Muscle layer of colon (tissue), 2 donors: ENCODE data around the gene TMEM8B.

Experiments
- H3K27ac ChIP-seq: one replicate; pipeline ENCODE4 v1.7.0; 2013; ENCODE audit warnings: low read depth, mild to moderate bottlenecking, low read length, moderate library complexity
- H3K27me3 ChIP-seq, 2 donors: one replicate each; pipeline ENCODE4 v1.7.0; 2013; ENCODE audit warnings: low read length in 2 of 2, mild to moderate bottlenecking in 2 of 2; ENCODE audit not compliant: insufficient read depth in 2 of 2, control insufficient read depth in 1 of 2
- H3K36me3 ChIP-seq: one replicate; pipeline ENCODE4 v1.7.0; 2013; ENCODE audit warnings: mild to moderate bottlenecking, low read length; ENCODE audit not compliant: insufficient read depth
- H3K4me1 ChIP-seq: one replicate; pipeline ENCODE4 v1.7.0; 2013; ENCODE audit warnings: mild to moderate bottlenecking, low read length; ENCODE audit not compliant: insufficient read depth
- H3K4me3 ChIP-seq, 2 donors: one replicate each; pipeline ENCODE4 v1.7.0; 2013; ENCODE audit warnings: low read length in 2 of 2, low read depth in 1 of 2, mild to moderate bottlenecking in 1 of 2, moderate library complexity in 1 of 2
- H3K9ac ChIP-seq: one replicate; pipeline ENCODE4 v1.7.0; 2013; ENCODE audit warnings: low read length
- H3K9me3 ChIP-seq: one replicate; pipeline ENCODE4 v1.7.0; 2013; ENCODE audit warnings: mild to moderate bottlenecking, low read length
- donor health status: abdominal sarcoma.
- donor health status: Adenocarcinoma of cecum.

The TMEM8B gene

DNA sequence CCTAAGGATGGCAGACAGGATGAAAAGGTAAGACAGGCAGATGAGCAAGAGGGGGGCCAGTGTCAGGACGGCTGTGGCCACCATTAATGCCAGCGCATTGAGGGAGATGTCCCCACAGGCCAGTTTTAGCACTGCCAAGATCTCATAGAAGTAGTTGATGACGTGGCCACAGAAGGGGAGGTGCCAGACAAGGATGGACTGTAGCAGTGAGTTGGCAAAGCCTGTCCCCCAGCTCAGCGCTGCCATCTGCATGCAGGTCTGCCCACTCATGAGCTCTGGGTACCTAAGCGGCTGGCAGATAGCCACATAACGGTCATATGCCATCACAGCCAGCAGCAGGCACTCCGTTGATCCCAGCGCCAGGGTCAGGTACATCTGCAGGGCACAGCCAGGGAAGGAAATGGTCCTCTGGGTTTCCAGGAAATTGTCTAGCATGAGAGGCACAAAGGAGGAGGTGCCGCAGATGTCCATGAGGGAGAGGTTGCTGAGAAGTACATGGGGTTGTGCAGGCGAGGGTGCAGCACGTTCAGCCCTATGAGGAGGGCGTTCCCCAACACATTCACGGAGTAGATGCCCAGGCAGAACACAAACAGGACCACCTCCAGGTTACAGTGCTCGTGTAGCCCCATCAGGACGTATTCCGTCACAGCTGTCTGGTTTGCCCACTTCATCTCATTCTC lies 30.4 kb downstream of the TMEM8B start:
- Histone ChIP-seq H3K9me3 (no peaks in the 10 kb centered on the region), H3K4me3 (no peak overlapping the region), H3K36me3 (no peaks in the 10 kb centered on the region), H3K4me1 (no peaks in the 10 kb centered on the region), H3K27ac (no peak overlapping the region), H3K27me3 (no peaks in the 10 kb centered on the region), H3K9ac (no peak overlapping the region)

DNA sequence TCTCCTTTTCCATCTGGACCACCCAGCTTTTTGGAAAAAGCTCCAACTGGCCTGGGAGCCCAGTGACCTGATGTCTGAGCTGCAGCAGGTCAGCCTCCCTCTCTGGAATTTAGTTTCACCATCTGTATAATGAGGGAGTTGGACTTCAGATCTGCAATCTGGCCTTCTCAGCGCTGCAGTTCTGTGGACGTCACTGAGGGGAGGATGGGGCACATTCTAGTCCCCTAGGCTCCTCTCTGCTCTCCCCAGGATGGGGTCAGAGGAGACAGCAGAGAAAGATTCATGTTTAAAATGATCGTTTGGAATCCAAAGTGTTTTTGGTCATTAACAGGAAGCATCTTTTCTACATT lies 30.9 kb downstream of the TMEM8B start:
- Histone ChIP-seq H3K9me3 (no peaks in the 10 kb centered on the region), H3K36me3 (no peaks in the 10 kb centered on the region), H3K27ac (no peak overlapping the region), H3K4me1 (no peaks in the 10 kb centered on the region), H3K4me3 (no peak overlapping the region), H3K27me3 (no peaks in the 10 kb centered on the region), H3K9ac (no peak overlapping the region)

DNA sequence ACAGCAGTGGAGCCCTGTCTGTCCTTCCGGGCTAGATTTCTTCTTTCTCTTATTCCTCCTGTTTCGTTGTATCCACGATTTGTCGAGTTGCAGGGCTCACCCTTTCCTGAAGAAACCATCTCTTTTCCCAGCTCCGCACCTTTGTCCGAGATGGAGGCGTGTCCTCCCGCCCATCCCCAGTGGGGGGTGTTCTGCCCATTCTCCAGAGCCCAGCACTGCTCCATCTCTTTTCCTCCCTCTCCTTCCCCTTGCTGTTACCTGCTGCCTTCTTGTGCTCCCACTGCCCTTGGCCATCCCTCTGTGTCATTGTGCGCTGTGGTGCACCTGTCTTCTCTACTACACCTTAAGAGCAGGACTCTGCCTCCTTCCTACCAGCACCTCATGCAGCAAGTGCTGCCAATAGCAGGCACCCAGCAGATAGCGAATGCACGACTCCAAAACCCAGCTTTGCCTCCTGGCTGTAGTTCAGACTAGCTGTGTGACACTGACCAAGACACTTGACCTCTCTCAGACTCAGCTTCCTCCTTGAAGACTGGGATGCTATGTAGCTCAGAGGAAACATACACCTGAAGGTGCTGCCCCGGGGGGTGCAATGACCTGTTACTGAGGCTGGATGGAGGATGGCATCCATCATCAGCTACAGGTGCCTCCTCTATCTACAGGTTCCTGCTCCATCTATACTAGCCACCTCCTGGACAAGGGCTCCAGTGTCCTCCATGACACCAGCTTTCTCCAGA lies 32.3 kb downstream of the TMEM8B start:
- no peaks in the 10 kb centered on the region for H3K36me3 ChIP-seq
- no peak overlapping the region for H3K4me3 ChIP-seq
- no peak overlapping the region for H3K9ac ChIP-seq
- no peaks in the 10 kb centered on the region for H3K27me3 ChIP-seq
- no peaks in the 10 kb centered on the region for H3K9me3 ChIP-seq
- no peaks in the 10 kb centered on the region for H3K4me1 ChIP-seq
- H3K27ac ChIP-seq = no peak overlapping the region

DNA sequence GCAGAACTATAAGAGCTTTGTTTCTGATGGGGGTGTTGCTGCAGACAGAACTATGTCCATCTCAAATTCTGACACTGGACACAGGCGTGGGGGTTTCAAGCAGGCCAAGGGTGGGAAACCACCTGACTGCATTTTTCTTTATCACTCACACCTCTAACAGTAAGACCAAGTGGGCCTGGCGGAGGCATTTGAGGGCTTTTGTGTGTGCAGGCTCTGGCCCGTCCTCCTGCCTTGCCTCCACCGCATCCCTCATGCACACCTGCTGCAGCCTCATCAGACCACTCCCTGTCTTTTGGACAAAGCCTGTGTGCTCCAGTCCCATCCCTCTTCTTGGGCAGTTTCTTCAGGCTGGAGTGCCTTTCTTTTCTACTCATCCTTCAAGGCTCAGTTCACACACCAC lies 33.3 kb downstream of the TMEM8B start:
- H3K4me3 ChIP-seq = no peak overlapping the region
- H3K36me3 ChIP-seq = no peaks in the 10 kb centered on the region
- H3K27ac ChIP-seq = no peak overlapping the region
- H3K9me3 ChIP-seq = no peaks in the 10 kb centered on the region
- H3K27me3 ChIP-seq = peaks cover 0 to 2% of the 10 kb centered on the region in 2 donors
- H3K4me1 ChIP-seq = no peaks in the 10 kb centered on the region
- H3K9ac ChIP-seq = no peak overlapping the region

DNA sequence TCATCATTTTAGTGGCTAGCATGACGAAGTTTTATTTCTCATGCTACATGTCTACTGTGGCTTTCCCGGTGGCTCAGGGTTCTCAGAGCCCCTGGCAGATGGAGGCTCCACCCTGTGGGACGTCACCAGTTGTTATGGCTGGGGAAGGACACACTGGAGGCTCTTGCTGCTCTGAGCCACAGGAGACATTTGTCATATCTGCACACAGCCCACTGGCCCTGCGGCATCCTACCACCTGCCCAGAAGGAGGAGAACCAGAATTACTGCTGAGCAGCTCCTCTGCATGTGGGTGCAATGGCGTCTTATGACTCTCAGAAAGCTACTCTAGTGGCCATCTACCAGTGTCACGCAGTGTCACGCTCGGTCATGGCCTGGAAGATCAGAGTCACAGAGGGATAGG lies 34.6 kb downstream of the TMEM8B start:
- Histone ChIP-seq H3K36me3 (no peaks in the 10 kb centered on the region), H3K27ac (no peak overlapping the region), H3K27me3 (peaks cover 0 to 8% of the 10 kb centered on the region in 2 donors), H3K4me1 (no peaks in the 10 kb centered on the region), H3K9me3 (no peaks in the 10 kb centered on the region), H3K4me3 (no peak overlapping the region), H3K9ac (no peak overlapping the region)

- Histone ChIP-seq H3K27me3 (peaks cover 0 to 18% of the 10 kb centered on the region in 2 donors), H3K36me3 (no peaks in the 10 kb centered on the region), H3K4me1 (no peaks in the 10 kb centered on the region), H3K9me3 (no peaks in the 10 kb centered on the region), H3K9ac (no peak overlapping the region), H3K27ac (no peak overlapping the region), H3K4me3 (no peak overlapping the region)
Observed at GRCh38 chr9:35864695-35865255, 35.7 kb downstream of the TMEM8B start.

GRCh38 chr9:35867538-35867937 lies 38.5 kb downstream of the TMEM8B start:
- H3K9me3 ChIP-seq = no peaks in the 10 kb centered on the region
- H3K27ac ChIP-seq = no peak overlapping the region
- no peak overlapping the region for H3K4me3 ChIP-seq
- no peaks in the 10 kb centered on the region for H3K36me3 ChIP-seq
- no peaks in the 10 kb centered on the region for H3K4me1 ChIP-seq
- H3K9ac ChIP-seq = no peak overlapping the region
- peaks cover 0 to 18% of the 10 kb centered on the region in 2 donors for H3K27me3 ChIP-seq

DNA sequence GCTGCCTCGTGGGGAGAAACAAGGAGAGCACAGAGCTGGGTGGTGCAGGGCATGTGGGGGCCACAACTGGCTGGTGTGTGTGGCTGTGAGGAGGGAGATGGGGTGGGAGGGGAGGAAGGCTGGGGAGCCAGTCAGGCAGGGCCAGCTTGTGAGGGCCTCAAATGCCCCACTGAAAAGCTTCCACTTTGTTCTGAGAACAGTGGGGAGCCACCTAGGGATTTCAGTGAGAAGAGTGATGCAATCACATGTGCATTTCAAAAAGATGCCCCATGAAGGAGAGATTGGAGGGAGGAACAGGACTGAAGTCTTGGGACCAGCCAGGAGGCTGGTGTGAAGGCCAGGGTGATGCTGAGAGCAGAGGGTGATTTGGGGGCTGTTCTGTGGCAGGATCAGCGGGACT lies 39.9 kb downstream of the TMEM8B start:
- H3K4me1 ChIP-seq = no peaks in the 10 kb centered on the region
- H3K27me3 ChIP-seq = peaks cover 0 to 18% of the 10 kb centered on the region in 2 donors
- no peak overlapping the region for H3K9ac ChIP-seq
- H3K36me3 ChIP-seq = no peaks in the 10 kb centered on the region
- H3K9me3 ChIP-seq = no peaks in the 10 kb centered on the region
- no peak overlapping the region for H3K27ac ChIP-seq
- no peak overlapping the region for H3K4me3 ChIP-seq

GRCh38 chr9:35869621-35870216 lies 40.7 kb downstream of the TMEM8B start:
- no peak overlapping the region for H3K9ac ChIP-seq
- H3K4me3 ChIP-seq = no peak overlapping the region
- peaks cover 0 to 18% of the 10 kb centered on the region in 2 donors for H3K27me3 ChIP-seq
- no peak overlapping the region for H3K27ac ChIP-seq
- H3K36me3 ChIP-seq = no peaks in the 10 kb centered on the region
- no peaks in the 10 kb centered on the region for H3K4me1 ChIP-seq
- H3K9me3 ChIP-seq = no peaks in the 10 kb centered on the region

GRCh38 chr9:35870351-35870923 lies 41.4 kb downstream of the TMEM8B start, which contains the start of gene OR13J1:
Gene OR13J1, minus strand, starts transcription at chr9:35870401. Its CDS starts 0 bp downstream, at chr9:35870401.
- H3K9ac ChIP-seq = no peak within 1 kb of the TSS
- no peak within 1 kb of the TSS for H3K27ac ChIP-seq
- no peaks in the 10 kb centered on the region for H3K4me1 ChIP-seq
- peaks cover 0 to 18% of the 10 kb centered on the region in 2 donors for H3K27me3 ChIP-seq
- no peaks in the 10 kb centered on the region for H3K9me3 ChIP-seq
- no peaks in the 10 kb centered on the region for H3K36me3 ChIP-seq
- no peak within 1 kb of the TSS for H3K4me3 ChIP-seq

DNA sequence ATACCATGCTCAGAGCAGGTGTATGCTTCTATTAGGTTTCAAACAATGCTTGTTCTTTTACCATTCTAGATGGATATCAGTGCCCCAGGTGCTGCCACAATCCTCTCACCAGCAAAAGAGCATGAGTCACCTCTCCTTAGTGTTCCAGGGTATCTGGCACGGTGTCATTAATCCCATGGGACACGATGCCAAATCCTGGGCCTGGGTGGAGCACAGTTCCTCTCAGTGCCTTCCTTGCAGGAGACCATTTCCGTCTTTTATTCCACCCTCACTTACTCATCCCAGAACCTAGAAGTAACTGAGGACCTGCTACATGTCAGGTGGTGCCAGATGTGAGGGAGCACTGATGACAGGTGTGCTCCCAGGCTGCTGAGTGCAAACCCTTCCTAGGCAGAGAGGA lies 42.5 kb downstream of the TMEM8B start:
- Histone ChIP-seq H3K27ac (no peak overlapping the region), H3K36me3 (no peaks in the 10 kb centered on the region), H3K9me3 (no peaks in the 10 kb centered on the region), H3K27me3 (peaks cover 0 to 18% of the 10 kb centered on the region in 2 donors), H3K4me3 (no peak overlapping the region), H3K4me1 (no peaks in the 10 kb centered on the region), H3K9ac (no peak overlapping the region)
